Hippocampal formation (tissue), 2 donors: ENCODE results near the gene TCF19.

Experiments used
- DNase-seq, 2 donors: peaks; one replicate each; lab custom pipeline; 2025; lab: John Stamatoyannopoulos, UW

Gene TCF19, protein sequence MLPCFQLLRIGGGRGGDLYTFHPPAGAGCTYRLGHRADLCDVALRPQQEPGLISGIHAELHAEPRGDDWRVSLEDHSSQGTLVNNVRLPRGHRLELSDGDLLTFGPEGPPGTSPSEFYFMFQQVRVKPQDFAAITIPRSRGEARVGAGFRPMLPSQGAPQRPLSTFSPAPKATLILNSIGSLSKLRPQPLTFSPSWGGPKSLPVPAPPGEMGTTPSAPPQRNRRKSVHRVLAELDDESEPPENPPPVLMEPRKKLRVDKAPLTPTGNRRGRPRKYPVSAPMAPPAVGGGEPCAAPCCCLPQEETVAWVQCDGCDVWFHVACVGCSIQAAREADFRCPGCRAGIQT

DNA sequence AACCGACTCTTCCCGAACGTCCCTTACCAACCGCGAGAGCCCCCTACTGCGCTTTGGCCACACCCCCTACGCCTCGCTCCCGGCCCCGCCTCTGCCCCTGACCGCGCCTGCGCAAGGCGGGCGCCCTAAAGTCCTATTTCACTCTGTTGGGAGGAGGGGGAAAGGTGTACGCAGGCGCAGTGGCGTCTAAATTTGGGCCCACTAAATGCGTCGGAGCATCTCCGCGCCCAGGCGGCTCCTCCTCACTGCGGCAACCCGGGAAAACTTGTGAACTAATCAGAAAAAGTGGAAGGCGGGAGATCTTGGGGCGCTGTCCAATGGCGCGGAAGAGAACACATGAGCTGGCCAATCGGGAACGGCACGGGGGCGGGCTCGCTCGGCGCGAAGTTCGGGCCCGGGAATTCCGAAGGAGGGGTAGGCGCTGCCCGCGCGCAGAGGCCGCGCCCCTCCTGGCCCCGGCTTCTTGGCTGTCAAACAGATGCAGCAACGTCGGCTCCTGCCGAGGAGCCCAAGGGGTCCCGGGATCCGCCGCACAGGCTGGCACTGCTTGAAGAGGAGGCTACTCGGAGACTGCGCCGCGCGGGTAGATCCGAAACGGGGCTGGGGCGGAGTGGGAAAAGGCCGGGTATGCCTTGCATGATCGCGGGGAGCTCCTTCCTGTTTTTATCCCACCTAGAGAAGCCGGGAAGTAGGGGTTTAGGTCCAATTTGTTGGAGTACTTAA lies at the start of gene TCF19:
Gene TCF19, plus strand, starts transcription at position 450 of the 723 bp plus-strand sequence. CDS start 881 bp downstream, outside the sequence.
- DNase-seq: peak; percentile 97

DNA sequence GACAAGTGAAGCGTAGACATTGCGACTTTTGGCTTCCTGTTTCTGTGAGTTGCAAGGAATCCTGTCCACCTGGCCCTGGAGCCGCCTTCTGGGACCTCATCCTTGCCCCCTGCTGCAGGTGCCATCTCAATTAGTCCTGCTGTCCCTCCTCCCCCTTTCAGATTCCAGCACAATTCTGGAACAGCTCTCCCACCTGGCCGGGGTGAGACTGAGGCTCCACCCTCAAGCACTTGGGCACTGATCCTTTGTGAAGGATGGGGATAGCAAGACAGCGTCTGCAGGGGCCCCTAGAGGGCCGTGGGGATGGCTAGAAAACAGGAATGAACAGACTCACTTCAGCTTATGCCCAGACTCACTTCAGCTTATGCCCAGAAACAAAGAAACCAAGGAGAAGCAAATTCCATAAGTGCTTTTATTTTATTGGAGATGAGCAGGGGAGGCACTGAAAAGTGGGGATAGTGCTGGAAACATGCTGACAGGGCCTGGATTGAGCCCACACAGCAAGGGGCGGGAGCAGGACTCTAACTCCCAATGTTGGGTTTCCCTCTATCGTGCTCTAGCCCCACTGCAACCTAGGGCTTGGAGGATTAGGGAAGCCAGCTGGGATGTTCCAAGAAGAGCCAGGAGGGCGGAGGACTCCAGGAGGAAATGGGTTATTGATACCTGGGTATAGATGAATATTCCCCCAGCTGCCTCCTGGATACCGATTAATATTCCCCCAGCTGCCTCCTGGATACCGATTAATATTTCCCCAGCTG lies 47.4 kb upstream of the TCF19 start:
- DNase-seq: no peak

DNA sequence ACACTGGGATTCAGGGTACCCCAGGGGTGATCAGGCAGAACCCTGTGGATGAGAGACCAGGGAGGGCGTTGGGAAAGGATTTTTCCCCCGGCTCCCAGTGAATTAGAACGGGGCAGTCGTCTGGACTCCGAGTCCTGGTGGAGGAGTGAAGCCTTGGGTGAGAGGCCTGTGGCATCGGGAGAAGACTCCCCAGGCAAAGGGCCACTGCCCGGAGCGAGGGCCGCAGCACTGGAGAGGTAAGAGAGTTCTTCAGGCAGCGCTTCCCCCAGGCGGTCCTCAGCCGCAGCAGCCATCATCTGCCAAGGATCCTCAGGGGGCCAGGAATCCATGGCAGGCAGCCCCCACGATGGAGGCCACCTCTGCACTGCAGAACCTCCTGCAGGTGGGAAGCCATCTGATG lies 46.7 kb upstream of the TCF19 start:
- DNase-seq: no peak

DNA sequence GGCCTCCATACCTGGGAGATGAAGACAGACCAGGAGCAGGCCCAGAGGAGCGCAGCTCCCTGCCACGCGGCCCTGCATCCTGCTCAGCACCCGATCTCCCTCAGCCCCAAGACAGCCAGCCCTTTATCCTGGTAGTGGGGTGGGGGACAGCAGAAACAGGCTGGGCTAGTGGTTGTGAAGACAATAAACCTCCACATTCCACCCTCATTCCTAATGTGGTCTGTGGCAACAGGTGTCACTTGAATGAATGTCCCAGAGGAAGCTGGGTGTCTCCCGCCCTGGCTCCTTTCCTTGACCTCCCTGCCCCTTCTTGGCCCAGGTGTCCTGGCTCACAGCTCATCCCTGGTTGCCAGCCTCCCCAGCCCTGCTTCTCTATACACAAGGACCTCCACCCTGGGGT lies 45.9 kb upstream of the TCF19 start, which contains the start of gene C6orf15:
Gene C6orf15, minus strand, starts transcription at position 98 of the 400 bp plus-strand sequence. Its CDS starts 20 bp downstream, at position 78.
- no peak for DNase-seq

DNA sequence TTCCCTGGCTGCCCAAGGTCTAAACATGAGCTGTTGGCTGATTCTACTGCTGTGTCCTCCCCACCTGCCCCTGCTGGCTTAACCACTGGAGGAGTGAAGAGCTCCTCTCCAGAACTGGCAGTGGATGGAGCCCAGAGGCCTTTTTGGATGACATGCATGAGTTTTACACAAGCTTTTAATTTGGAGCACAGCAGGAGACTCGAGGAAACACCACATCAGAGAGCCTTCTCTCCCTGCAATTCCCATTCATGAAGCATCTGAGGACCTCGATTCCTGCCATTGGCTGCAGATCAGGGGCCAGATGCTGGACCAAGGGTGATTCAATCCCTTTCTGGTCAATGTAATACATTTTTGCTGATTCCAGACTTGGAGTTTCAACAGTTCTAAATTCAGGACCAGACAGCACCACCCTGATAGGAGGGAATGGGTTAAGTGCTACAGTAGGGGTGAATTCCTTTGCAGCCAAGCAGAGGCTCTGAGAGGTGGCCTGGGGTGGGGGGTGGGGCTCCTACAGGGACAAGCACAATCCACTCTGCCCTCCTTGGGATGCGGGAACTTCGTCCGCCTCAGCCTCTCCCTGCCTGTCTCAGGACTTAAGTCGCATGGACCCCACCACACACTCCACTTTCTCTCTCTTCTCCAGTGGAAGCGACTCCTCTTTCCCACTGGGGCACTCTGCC lies 44.4 kb upstream of the TCF19 start:
- DNase-seq: no peak

DNA sequence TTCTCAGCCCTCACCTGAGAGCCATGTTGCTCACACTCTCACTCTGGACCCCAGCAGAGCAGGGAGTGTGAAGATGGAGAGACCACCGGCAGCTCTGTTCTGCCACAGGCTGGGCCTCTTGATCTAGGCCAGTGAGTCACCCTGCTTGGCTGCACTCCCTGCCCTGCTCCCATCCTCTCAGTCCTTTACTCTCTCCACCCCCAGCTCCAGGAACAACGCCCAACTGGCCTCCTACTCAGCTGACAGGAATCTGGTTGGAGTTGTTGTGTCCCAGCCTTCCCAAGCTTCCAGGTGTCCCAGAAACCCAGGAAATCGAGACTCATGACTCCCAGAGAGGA lies 43.9 kb upstream of the TCF19 start, which contains the start of gene PSORS1C1:
Gene PSORS1C1, plus strand, starts transcription at position 260 of the 338 bp plus-strand sequence. CDS start 14,833 bp downstream, outside the sequence.
- DNase-seq: peak in 1 of 2 donors; percentile 55

DNA sequence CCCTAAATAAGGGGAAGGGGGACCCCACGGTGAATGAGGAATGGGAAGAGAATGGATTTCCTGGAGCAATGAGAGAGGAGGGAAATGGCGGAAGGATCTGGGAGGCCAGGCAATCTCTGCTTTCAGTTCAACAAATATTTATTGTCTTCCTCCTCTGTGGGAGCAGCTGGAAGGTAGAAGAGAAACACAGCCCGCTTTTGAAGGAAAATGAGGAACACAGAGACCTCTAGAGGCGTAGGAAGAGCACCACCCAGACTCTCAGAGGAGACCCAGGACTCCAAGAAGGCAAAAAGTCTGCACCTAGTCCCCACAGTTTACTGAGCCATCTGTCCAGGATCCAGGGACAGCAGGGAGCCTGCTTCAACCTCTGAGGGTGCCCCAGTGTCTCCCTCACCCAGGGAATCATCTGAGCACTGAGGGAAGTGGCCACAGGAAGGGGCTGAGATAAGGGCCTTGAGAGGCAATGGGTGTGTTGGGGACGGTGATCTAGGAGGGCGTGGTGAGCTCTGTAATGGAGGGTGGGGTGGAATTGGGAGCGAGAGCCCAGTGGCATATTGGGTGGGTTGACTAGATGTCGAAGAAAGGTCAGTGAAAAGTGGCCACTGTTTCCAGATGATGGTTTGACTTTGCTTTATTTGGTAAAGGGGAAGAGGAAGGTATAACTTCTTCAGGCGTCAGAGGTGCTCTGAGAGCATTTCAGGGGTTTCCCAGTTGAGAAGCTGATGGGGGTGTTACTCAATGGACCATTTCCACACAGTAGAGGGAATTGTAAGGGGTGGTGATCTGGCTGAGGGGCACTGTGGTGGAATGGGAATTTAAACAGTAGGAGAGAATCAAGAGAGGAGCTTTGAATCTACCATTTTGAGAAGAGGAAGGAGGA lies 43.2 kb upstream of the TCF19 start:
- DNase-seq: peak in 1 of 2 donors; percentile 11

DNA sequence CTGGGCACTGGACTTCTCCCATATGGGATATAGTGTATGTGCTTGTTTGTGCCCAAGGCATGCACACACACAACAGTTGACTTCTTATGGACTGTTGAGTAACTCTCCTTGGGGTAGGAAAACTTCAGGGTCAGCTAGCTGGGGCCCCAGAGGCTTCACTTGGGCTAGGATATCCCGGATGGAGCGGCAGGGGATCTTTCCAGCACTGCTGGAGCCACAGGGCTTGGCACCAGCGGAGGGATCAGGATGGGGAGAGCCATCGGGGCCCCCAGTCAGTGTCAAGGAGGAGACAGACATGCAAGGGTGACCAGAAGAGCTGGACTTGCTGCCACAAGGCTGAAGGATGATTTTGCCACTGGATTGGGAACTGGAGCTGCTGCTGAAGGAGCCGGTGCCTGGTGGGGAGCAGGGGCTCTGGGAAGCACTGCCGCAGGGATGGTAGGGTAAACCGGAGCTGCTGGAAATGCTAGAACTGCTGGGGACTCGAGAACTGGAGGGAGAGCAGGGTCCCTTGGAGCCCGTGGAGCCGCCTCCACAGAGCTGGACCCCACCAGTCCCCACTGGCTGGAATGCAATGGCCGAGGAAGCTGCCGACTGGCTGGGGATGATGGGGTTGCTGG lies 42.3 kb upstream of the TCF19 start:
- no peak for DNase-seq

DNA sequence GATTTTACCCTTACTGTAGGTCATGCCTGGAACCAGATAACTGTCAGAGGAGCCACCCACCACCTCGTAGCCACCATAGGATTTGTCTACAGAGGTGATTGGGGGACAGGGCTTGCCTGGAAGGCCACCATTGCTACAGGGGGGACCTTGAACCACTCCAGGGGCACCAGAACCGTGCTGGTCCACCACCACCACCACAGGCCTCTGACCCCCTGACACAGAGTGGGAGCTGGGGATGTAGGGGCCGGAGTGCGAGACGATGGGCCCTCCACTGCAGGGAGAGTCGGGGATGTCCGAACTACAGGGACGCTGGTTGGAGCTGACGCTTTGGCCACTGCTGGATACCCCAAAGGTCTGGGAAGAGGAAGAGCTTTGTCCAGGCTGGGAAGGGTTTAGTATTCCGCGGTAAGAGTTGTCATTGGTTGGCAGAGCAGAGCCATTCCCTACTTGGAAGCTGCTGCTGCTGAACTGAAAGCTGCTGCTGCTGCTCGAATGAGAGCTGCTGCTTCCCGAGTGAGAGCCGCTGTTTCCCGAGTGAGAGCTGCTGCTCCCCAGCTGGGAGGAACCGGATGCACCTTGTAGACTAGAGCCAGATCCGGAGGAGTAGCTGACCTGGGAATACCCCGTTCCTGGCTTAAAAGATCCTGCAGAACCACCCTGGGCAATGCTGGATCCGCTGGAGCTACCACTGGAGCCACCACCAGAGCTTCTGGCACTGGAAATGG lies 41.6 kb upstream of the TCF19 start:
- no peak for DNase-seq

DNA sequence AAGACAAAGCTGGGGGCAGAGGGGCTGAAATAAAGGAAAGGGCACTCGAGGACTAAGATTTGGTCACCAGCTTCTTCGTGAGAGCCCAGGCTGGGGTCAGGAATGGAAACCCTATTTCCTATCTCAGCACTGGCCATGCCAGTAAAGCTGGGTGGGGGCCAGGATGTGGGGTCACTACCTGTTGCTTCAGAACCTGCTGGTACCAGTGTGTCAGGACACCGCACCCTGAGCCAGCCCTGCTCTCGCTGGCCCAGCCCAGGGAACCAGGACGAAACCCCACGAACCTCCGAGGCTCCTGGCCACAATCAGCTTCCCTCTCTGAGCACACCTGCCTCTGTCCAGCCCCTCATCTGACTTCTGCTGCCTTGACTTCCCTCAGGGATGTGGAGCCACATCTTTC lies 40.2 kb upstream of the TCF19 start:
- no peak for DNase-seq

DNA sequence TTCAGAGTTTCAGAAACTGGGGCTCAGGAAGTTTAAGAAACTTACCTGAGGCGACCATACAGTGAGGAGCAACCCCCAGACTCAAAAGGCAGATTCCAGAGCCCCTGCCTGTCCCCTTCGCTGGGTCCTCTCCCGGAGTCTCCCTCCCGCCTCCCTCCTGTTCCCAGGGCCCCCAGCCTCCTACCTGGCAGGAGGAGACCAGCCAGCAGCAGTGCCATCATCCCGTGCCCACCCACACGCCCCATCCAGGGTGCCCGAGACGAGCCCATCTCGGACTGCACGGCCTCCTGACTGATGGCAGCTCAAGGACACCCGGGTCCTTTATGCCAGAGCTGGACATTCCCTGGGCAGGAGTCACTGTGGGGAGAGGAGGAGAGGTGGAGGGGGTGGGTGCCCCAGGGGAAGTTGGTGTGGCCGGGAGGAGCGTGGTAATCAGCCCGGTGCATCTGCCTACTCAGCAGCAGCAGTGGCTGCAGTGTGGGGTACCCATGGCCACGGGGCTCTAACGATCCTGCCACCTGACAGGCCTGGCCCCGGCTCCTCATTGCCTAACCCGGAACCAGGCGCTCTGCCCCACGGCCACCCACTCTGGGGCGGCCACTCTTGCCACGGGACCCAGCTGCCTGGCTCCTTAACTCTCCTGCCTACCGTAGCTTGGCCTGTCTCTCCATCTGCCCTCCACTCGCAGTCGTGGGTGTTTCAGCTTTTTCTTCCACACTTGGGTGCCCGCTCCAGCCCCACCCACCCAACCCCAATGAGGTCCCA lies 38.1 kb upstream of the TCF19 start, which contains the start of gene CDSN:
Gene CDSN, minus strand, starts transcription at position 296 of the 765 bp plus-strand sequence. Its CDS starts 27 bp downstream, at position 269.
- no peak for DNase-seq

DNA sequence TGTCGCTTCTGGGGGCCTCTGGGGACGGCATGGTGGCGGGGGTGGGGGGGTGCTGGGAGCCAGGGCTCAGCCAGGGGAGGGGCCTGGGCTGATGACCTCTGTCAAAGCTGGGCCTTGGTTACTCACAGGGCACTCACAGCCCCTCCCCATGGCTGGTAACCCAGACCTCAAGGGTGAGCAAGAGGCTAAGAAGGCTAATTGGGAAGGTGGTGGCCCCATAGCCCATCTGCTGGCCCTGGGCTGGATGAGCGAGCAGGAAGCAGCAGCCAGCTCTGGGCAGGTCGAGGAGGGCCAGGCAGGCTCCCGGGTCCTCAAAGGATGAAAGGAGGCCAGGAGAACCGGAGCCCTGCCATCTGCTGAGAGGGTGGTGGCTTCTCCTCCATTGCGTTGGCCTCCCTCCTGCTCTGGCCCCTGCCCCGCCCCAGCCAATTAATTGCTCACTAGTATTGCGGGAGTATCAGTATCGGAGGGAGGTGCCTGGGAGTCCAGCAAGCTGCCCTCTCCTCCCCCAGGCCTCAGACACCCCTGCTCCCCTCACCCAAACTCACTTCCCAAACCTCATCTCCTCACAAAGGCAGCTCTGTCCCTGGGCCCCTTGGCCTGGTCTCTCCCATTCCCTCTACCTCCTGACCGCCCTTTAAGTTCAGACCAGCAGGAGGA lies 37.1 kb upstream of the TCF19 start:
- DNase-seq: no peak

DNA sequence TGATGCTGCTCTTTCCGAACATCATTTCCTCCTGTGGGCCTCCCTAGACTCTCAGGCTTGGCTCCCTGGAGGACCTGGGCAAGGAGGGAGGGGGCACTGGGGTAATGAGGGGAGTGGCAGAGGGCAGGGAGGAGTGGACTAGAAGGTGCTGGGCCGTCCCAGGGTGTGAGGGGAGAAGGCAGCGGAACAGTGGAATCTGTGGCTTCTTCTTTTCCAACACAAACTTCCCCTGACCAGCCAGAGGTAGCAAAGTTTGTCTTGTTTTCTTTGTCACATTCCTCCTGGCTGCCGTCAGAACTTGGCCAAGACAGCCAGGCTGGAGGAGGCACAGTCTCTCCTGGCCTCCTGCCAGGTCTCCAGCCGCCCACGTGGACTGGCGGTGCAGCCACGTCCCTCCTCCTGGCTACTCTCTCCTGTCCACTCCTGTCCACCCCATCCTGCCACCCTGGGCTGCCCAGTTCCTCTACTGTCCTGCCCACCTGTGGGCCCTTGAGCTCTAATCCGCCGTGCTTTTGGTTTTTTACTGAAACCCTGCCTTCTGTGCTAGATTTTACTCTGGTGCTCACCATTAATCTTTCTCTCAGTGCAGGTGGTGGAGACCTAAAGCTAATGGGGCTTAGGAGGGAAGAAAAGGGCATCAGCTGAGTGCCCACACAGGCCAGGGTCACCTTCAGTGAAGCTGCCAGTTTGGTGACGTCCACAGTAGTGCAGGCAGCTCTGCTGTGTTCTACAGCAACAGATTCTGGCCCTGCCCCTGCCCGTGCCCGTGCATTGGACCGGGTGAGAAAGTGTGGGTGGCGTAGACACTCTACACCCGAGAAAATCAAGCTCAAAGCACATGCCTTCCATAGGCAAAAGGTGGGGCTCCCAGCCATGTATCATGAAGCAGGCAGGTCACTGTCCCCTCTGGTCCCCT lies 35.3 kb upstream of the TCF19 start:
- DNase-seq: peak in 1 of 2 donors; percentile 36

DNA sequence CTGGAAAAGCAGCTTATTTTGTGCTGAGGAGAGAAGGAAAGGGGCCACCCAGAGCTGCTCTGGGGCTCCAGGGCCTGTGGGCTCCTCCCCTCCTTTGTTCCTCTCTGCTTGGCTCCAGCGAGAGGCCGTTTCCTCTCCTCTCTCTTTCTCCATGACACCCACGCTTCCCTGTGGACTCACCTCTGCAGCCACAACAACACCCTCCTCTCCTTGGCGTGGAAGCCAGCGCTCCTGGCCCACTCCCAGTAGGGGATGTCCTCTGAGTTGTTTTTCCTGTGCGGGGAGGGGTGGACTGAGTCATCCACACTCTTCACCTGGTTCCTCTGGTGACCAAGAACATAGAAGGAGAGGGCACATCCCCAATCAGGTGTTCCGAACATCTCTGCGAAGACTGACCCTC lies 33.2 kb upstream of the TCF19 start:
- DNase-seq: no peak

DNA sequence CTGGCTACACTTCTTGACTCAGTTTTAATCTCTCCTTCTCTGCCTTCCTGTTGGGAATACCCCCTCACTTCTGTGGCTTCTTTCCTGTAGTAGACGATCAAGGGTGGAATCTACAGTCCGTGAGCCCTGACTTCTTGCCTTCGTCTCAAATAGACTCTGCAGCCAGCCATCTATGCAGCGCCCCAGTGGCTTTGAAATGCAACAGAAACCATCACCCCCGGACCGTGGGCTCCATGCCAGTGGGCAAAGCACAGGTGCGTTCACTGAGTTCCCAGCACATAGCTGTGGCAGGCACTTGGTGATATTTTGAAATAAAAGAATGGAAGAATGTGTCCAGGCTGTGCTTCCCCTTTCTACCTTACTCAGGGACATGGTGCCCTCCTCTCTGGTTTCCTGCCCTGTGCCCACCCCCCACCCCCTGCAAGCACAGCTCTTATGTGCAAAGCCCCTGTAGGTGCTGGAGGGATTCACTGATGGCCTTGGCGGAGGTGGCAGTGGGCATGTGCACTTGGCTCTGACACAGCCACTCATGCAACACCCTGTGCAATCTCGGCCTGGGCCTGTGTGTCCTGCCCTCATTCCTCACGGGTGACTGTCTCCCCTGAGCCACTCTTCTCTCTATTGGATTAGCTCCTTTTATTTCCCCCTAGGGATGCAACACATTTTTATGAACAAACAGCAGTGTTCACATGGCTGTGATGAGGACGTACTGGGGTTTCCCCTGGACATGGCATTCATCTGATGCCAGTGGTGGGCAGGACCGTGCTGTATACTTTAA lies 32.6 kb upstream of the TCF19 start:
- no peak for DNase-seq
